Measurements from ENCODE around the gene SRSF12.
A peak's percentile ranks its signal among the peaks of the same experiment; 100 is the strongest.
"Not testable (repeated sequence)": the region's sequence is repeated elsewhere in the genome, so short reads cannot be mapped to it uniquely, and the experiment has no call there.

SRSF12 gene

GRCh38 chr6:89131599-89131998 is 13.7 kb upstream of the SRSF12 start:
- no peak for DNase-seq (ENCODE audit: low read depth in 2 of 2, low spot score in 1 of 2)

DNA sequence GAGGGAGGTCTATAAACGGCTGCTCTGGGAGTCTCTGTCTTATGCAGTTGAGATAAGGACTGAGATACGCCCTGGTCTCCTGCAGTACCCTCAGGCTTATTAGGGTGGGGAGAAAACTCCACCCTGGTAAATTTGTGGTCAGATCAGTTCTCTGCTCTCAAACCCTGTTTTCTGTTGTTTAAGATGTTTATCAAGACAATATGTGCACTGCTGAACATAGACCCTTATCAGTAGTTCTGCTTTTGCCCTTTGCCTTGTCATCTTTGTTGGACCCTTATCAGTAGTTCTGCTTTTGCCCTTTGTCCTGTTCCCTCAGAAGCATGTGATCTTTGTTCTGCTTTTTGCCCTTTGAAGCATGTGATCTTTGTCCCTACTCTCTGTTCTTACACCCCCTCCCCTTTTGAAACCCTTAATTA is 10.4 kb upstream of the SRSF12 start:
- DNase-seq (ENCODE audit: low read depth in 2 of 2, low spot score in 1 of 2), result not testable (repeated sequence)

- no peak for DNase-seq (ENCODE audit: low read depth in 2 of 2, low spot score in 1 of 2)
Measured at GRCh38 chr6:89122625-89123024, 4.8 kb upstream of the SRSF12 start.

GRCh38 chr6:89121934-89122333 is 4.1 kb upstream of the SRSF12 start:
- no peak for DNase-seq (ENCODE audit: low read depth in 2 of 2, low spot score in 1 of 2)

- no peak for DNase-seq (ENCODE audit: low read depth in 2 of 2, low spot score in 1 of 2)
Measured at GRCh38 chr6:89120371-89120770, 2.5 kb upstream of the SRSF12 start.

DNA sequence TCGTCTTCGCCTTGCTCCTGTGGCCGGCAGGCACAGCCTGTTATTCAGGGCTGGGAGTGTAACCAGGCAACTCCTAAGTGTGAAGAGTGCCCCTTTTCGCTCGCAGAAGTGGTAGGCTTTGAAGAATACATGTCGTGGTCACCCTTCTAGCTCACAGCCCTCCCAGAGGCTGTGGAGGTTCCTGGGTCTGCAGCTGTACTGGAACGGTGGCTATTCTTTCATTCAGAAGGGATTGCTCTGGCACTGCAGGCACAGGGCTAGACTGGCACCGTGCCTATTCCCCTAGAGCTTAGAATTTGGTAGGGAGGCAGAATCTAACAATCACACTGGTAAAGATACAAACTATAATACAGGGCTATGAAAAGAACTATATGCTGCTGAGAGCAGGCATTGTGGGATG is 1.1 kb upstream of the SRSF12 start:
- no peak for DNase-seq (ENCODE audit: low read depth in 2 of 2, low spot score in 1 of 2)

DNA sequence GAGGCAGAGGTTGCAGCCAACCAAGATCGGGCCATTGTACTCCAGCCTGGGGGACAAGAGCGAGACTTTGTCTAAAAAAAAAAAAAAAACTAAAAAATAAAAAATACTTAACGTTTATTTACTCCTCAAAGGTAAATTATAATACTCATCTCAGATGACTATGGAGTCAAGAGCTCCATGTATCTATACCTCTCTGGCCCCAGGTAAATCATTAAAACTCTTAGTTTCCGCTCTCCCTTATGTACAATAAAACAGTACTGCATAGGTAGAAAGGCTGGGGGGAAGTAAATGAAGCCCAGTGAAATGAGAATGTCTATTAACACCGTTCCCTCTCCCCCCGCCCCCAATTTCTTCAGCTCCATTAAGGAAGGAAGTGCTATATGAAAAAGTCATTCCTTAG is 1.2 kb downstream of the SRSF12 start:
- no peak for DNase-seq (ENCODE audit: low read depth in 2 of 2, low spot score in 1 of 2)

- DNase-seq (ENCODE audit: low read depth in 2 of 2, low spot score in 1 of 2), result no peak
Measured at GRCh38 chr6:89111933-89112332, 5.9 kb downstream of the SRSF12 start.

- no peak for DNase-seq (ENCODE audit: low read depth in 2 of 2, low spot score in 1 of 2)
Measured at GRCh38 chr6:89110284-89110683, 7.6 kb downstream of the SRSF12 start.

DNA sequence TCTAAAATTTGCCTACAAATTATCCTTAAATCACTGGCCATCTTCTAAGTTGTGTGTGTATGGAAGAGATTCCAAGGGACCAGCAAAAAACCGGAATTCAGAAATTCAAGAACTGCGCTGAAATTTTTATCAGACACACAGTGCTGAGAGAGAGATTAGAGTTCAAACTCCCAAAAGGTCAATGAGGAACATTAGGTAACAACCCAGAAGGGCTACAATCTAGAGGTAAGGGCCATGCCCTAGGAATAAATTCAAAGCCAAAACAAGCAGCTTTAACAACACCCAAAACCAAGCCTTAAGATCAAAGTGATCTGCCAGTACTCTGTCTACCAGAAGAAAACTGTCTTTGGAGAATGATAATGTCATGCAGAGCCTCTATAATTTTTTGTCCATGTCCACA is 17.8 kb downstream of the SRSF12 start:
- DNase-seq (ENCODE audit: low read depth in 2 of 2, low spot score in 1 of 2), result no peak

DNA sequence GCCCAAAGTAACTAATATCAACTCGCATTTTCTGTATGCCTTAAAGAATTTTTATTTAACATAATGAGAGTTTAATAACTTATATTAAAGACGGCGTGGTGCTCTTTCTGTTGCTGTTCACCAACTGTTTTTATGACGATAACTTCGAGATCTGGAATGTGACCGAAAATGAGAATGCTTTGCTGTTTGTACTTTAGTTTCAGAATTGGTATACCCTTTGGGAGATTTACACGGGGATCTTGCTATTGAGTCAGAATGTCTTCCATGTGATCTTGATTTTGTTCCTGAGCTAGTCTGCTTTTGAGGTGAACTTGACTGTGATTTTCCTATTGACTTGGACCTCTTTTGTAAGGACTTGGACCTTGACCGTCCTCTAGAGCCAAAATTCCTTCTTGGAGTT is 19.4 kb downstream of the SRSF12 start:
- no peak for DNase-seq (ENCODE audit: low read depth in 2 of 2, low spot score in 1 of 2)

GRCh38 chr6:89087881-89088280 is 30.0 kb downstream of the SRSF12 start:
- no peak for DNase-seq (ENCODE audit: low read depth in 2 of 2, low spot score in 1 of 2)

- DNase-seq (ENCODE audit: low read depth in 2 of 2, low spot score in 1 of 2), result no peak
Measured at GRCh38 chr6:89085409-89086205, 32.3 kb downstream of the SRSF12 start.

DNA sequence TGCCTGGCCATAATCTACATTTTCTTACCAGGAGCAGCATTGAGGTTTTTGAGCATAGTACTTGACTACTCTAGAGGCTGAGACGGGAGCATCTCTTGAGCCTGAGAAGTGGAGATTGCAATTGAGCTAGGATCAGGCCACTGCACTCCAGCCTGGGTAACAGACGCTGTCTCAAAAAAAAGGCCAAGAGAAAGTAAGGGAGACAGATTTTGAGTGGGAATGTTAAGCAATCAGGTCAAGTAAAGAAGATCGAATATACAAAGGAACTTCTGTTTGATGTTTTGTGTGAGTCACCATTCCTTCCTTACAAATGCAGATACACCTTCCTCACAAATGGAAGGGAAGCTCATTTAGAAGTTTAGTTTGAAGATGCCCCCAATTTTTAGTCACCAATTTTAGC is 32.9 kb downstream of the SRSF12 start:
- DNase-seq (ENCODE audit: low read depth in 2 of 2, low spot score in 1 of 2), result no peak

DNA sequence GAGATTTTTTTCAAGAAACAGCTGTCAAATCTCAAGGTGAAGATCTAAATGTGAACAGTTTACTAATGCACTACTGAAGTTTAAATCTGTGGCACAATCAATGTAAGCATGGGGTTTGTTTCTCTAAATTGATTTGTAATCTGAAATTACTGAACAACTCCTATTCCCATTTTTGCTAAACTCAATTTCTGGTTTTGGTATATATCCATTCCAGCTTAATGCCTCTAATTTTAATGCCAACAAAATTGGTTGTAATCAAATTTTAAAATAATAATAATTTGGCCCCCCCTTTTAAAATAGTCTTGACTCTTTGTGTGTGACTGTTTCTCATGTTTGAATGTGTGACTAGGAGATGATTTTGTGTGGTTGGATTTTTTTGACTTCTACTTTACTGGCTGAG is 33.3 kb downstream of the SRSF12 start:
- DNase-seq (ENCODE audit: low read depth in 2 of 2, low spot score in 1 of 2), result no peak

GRCh38 chr6:89082486-89082891 is 35.4 kb downstream of the SRSF12 start:
- no peak for DNase-seq (ENCODE audit: low read depth in 2 of 2, low spot score in 1 of 2)

DNA sequence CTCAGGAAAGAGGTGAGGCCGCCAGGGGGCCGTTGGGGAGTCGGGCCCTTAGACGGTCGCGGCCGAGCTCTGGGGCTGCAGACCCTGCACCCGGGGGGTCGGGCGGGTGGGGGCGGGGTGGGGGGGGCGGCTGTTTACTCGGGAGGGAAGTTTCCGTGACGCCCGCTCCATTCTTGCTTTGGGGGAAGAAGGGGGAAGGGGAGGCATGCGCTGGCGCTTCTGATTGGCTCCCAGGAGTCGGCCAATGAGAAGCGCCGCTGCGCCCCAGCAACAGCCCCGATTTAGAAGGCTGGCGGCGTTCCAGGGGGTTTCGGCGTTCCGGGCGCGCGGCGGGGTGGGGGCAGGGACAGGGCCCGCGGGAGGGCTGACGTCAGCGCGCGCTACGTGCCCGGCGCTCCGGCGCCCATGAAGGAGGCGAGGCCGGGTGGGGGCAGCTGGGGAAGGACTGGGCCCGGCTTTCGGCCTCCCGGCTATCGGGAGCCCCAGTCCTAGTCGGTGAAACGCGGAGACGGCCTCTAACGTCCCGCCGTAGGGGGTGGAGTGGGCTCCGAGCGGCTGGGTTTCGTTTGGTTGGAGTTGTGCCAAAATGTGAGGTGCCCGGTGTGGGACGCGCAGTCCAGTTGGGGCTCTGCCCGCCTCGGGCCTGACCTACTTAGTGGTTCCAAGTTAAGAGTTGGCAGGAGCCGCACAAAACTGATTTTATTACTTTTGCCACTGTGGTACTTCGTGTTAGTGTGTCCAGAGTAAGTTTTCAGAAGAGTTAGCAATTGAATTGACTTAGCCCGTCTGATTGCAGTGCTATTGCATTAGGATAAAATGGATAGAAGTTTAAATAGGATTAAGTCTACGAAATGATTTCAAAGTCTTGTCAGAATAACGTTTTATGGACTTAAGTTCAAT is 36.2 kb downstream of the SRSF12 start:
- peak; percentile 96 to 99 for DNase-seq (ENCODE audit: low read depth in 2 of 2, low spot score in 1 of 2)

GRCh38 chr6:89081129-89081422 is 36.8 kb downstream of the SRSF12 start:
- no peak for DNase-seq (ENCODE audit: low read depth in 2 of 2, low spot score in 1 of 2)

DNA sequence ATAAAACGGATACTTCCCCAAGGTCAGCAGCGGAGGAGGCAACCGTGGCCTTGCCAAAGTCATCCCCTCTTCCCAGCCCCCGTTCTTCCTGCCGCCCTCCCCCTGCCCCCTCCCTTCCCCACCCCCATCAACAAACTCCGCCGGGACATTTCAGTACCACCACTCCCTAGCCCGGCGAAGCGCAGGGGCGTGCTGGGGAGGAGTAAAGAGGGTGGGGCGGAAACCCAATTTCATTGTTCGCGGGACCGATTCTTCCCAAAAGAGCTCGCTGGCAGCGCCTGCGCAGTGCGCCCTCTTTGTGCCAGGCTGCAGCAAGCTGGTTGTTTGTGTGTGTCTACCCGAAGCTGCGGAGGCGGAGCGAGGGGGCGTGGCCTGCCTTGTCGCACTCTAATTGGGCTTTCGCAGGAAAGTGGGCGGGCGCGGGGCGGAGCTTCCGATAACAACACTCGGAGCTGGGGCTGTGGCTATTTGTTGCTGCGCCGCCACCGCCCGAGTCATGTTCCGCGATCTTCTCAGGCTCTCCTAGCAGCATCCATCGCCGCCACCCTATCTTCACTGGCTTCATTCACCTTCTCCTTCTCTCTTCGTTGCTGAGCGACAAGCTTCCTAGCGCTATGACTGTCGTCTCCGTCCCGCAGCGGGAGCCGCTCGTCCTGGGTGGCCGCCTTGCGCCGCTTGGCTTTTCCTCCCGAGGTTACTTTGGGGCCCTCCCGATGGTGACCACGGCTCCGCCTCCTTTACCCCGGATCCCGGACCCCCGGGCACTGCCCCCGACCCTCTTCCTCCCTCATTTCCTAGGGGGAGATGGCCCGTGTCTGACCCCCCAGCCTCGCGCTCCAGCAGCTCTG is 37.4 kb downstream of the SRSF12 start, which contains the start of gene PNRC1:
Gene PNRC1 (plus strand): TSS at position 471 of the 848 bp plus-strand sequence. CDS start 144 bp downstream, at position 615.
- peak; percentile 100 for DNase-seq (ENCODE audit: low read depth in 2 of 2, low spot score in 1 of 2)

DNA sequence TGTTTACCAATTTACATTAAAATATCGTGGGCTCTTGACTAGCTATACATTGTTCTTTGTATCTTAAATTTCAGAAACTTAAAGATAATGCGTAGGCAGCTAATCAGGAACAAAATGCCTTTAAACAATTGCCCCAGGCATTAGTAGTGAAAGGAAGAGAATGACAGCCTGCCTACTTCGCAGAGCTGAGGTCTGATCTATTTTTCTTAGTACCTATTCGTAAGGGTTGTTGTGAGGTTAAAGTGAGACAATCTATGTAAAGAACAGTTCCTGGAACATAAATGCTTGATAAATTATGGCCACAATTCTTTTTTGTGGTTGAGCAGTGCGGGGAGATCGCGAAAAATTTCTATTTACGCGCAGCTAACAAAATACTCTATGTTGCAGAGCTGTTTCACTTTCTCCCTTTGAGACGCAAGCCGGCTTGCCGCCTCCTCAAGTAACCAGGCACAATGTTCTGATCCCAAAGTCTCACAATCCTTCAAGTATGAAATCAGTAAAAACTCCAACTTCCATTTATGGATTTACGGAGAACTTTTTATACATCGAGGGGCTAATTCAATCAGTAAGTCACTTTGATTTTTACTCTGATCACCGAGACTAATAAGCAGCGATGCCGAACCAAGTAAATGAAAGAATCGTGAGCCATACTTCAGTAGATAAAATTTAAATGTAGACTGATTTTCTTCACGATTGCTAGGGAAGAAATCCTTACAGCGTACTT is 38.2 kb downstream of the SRSF12 start:
- peak in 1 of 2 donors; percentile 25 for DNase-seq (ENCODE audit: low read depth in 2 of 2, low spot score in 1 of 2)

DNA sequence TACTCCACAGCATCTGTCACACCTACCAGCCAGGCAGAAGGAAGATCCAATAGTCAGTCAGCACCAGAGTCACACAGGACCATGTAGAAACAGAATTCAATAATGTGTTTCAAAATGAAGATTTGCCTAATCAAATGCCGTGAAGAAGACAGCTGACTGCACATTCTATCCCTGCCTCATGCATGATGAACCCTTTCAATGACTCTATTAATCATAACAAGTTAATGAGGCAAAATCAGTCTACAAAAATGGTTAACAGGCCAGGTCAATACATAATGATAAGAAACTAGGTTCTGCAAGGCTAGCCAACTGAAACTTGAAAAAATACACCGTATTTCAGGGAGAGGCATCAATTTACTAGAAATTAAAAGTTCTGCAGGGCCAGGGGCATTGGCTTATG is 44.0 kb downstream of the SRSF12 start:
- DNase-seq (ENCODE audit: low read depth in 2 of 2, low spot score in 1 of 2), result no peak
